ENCODE results near the gene CSNK2A1.

CSNK2A1 gene

GRCh38 chr20:440636-441035 lies 103.0 kb downstream of the CSNK2A1 start:
- no peak overlapping the region for H3K27ac ChIP-seq (ENCODE audit: low read length)
- no peak overlapping the region for H2AFZ ChIP-seq (ENCODE audit: low read depth, low read length)
- H4K20me1 ChIP-seq (ENCODE audit: insufficient read depth, low read length): peaks cover 7% of the 10 kb centered on the region; the same call in 1 of the 2 replicates
- H3K9ac ChIP-seq (ENCODE audit: low read length): no peak overlapping the region
- no peaks in the 10 kb centered on the region for H3K4me1 ChIP-seq (ENCODE audit: low read length)
- H3K9me3 ChIP-seq (ENCODE audit: insufficient read depth, low read length): no peaks in the 10 kb centered on the region
- TF ChIP-seq EZH2phosphoT487 (IDR thresholded peaks at IDR 0.05; ENCODE audit: low read depth) (no peak), CTCF (IDR thresholded peaks at IDR 0.05; ENCODE audit: low read depth, low read length) (no peak)
- no peak overlapping the region for H3K4me3 ChIP-seq (ENCODE audit: low read length)
- peaks cover 74% of the 10 kb centered on the region for H3K36me3 ChIP-seq (replicated peaks; ENCODE audit: low read depth, low read length)
- H3K4me2 ChIP-seq (ENCODE audit: low read length): no peak overlapping the region
- no peaks in the 10 kb centered on the region for H3K27me3 ChIP-seq (ENCODE audit: low read depth, low read length)
- peaks cover 2% of the 10 kb centered on the region; the same call in 1 of the 2 replicates for H3K79me2 ChIP-seq (ENCODE audit: low read length)

DNA sequence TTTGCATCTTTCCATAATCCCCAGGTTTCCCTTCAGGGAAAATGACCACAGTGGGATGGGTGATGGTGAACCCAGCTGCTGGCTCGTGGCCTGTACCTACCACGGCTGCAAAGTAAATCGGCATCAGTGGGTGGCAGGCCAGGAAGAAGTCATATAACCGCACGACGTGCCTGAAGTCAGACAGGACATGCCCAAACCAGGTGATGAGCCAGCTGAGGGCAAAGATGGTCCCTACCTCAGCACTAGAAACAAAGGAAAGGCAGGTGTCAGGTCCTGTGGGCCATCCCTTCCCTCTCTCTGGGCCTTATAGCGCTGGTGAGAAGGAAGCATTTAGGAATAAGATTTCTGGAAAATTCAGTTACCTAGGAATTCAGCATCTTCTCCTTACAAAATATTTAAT lies 103.4 kb downstream of the CSNK2A1 start:
- Histone ChIP-seq H4K20me1 (ENCODE audit: insufficient read depth, low read length) (0 out of 2 replicates have a peak, but pooled peaks cover 2% of the 10 kb centered on the region), H3K9ac (ENCODE audit: low read length) (no peak overlapping the region), H3K4me3 (ENCODE audit: low read length) (no peak overlapping the region), H3K9me3 (ENCODE audit: insufficient read depth, low read length) (no peaks in the 10 kb centered on the region), H3K4me2 (ENCODE audit: low read length) (no peak overlapping the region), H3K27ac (ENCODE audit: low read length) (no peak overlapping the region), H3K79me2 (ENCODE audit: low read length) (no peaks in the 10 kb centered on the region; the same call in 1 of the 2 replicates), H3K27me3 (ENCODE audit: low read depth, low read length) (no peaks in the 10 kb centered on the region), H2AFZ (ENCODE audit: low read depth, low read length) (no peak overlapping the region), H3K36me3 (replicated peaks; ENCODE audit: low read depth, low read length) (peaks cover 75% of the 10 kb centered on the region), H3K4me1 (ENCODE audit: low read length) (no peaks in the 10 kb centered on the region)
- no peak for TF ChIP-seq EZH2phosphoT487 (IDR thresholded peaks at IDR 0.05; ENCODE audit: low read depth)
- TF ChIP-seq CTCF (IDR thresholded peaks at IDR 0.05; ENCODE audit: low read depth, low read length): no peak

- Histone ChIP-seq H3K36me3 (replicated peaks; ENCODE audit: low read depth, low read length) (peaks cover 71% of the 10 kb centered on the region), H3K27ac (ENCODE audit: low read length) (no peak overlapping the region), H2AFZ (ENCODE audit: low read depth, low read length) (no peak overlapping the region), H4K20me1 (ENCODE audit: insufficient read depth, low read length) (no peaks in the 10 kb centered on the region), H3K27me3 (ENCODE audit: low read depth, low read length) (no peaks in the 10 kb centered on the region), H3K9me3 (ENCODE audit: insufficient read depth, low read length) (no peaks in the 10 kb centered on the region), H3K9ac (ENCODE audit: low read length) (no peak overlapping the region), H3K79me2 (ENCODE audit: low read length) (no peaks in the 10 kb centered on the region), H3K4me2 (ENCODE audit: low read length) (no peak overlapping the region), H3K4me1 (ENCODE audit: low read length) (peaks cover 7% of the 10 kb centered on the region), H3K4me3 (ENCODE audit: low read length) (no peak overlapping the region)
- TF ChIP-seq EZH2phosphoT487 (IDR thresholded peaks at IDR 0.05; ENCODE audit: low read depth) (no peak), CTCF (IDR thresholded peaks at IDR 0.05; ENCODE audit: low read depth, low read length) (no peak)
These were observed 104.8 kb downstream of the CSNK2A1 start for GRCh38 chr20:438571-439469.

DNA sequence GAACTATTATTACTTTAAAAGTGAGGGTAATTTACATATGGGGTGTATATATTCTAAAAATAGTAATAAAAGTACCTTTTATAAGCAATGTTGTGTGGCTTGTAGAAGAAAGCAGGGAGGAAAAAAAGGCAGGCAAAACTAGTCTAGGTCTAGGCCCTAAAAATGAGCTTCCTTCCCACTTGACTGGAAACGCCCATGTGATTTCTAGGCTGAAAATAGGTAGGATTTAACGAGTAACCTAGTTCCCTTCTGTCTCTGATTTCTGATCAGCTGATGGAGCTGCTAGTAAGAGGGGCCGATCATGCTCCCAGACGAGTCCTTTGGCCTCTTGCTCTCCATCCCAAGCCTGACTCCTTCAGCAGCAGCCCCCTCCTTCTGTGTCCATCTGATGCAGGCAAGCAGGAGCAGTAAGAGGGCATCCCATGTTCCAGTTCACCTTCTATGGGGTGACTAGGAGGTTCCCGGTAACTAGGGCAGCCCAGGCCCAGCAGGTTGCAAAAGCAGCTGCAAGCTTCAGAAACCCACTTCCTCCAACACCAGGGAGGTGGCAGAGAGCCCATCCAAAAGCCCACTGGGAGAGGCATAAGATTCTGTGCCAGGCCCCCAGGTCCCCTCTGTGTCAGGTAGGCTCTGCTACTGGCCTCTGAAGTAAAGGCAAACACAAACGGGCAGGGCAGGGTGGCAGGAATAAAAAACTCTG lies 105.7 kb downstream of the CSNK2A1 start:
- Histone ChIP-seq H3K27ac (ENCODE audit: low read length) (no peak overlapping the region), H3K36me3 (replicated peaks; ENCODE audit: low read depth, low read length) (peaks cover 67% of the 10 kb centered on the region), H3K9me3 (ENCODE audit: insufficient read depth, low read length) (no peaks in the 10 kb centered on the region), H3K4me2 (ENCODE audit: low read length) (no peak overlapping the region), H3K9ac (ENCODE audit: low read length) (no peak overlapping the region), H3K4me3 (ENCODE audit: low read length) (no peak overlapping the region), H2AFZ (ENCODE audit: low read depth, low read length) (no peak overlapping the region), H4K20me1 (ENCODE audit: insufficient read depth, low read length) (no peaks in the 10 kb centered on the region), H3K4me1 (ENCODE audit: low read length) (peaks cover 14% of the 10 kb centered on the region), H3K79me2 (ENCODE audit: low read length) (no peaks in the 10 kb centered on the region), H3K27me3 (ENCODE audit: low read depth, low read length) (no peaks in the 10 kb centered on the region)
- TF ChIP-seq CTCF (IDR thresholded peaks at IDR 0.05; ENCODE audit: low read depth, low read length) (no peak), EZH2phosphoT487 (IDR thresholded peaks at IDR 0.05; ENCODE audit: low read depth) (no peak)
